Hepatocyte (in vitro differentiated cells): ENCODE results near the gene TMPRSS6. TPM values are rescaled to one million over a fixed set of nuclear protein-coding genes. Genes with fewer than 3 reads are reported as not detected.

Source experiments
- DNase-seq: peaks from one replicate; pipeline ENCODE4 v3.0.0-alpha.2; 2016; ENCODE audit warnings: low spot score
- H2AFZ ChIP-seq: fragments of 200-600 bp; sonication (generic); 2 replicates; pipeline ENCODE4 v1.6.0; 2016; ENCODE audit warnings: antibody characterized with exemption, mild to moderate bottlenecking
- H3K27ac ChIP-seq: fragments of 200-600 bp; sonication (generic); 2 replicates; pipeline ENCODE4 v1.5.1; 2016; ENCODE audit warnings: mild to moderate bottlenecking
- H3K27me3 ChIP-seq: fragments of 200-600 bp; sonication (generic); 2 replicates; pipeline ENCODE4 v1.6.1; 2016
- H3K36me3 ChIP-seq: fragments of 200-600 bp; sonication (generic); replicated peaks from 2 replicates; pipeline ENCODE4 v1.5.1; 2016; ENCODE audit warnings: low read depth; ENCODE audit not compliant: insufficient read depth
- H3K4me1 ChIP-seq: fragments of 200-600 bp; sonication (generic); 2 replicates; pipeline ENCODE4 v1.5.1; 2016; ENCODE audit warnings: mild to moderate bottlenecking, moderate library complexity; ENCODE audit not compliant: insufficient read depth
- H3K4me2 ChIP-seq: fragments of 200-600 bp; sonication (generic); 2 replicates; pipeline ENCODE4 v1.6.0; 2016
- H3K4me3 ChIP-seq: fragments of 200-600 bp; sonication (generic); 2 replicates; pipeline ENCODE4 v1.5.1; 2016; ENCODE audit warnings: mild to moderate bottlenecking
- H3K79me2 ChIP-seq: fragments of 200-600 bp; sonication (generic); 2 replicates; pipeline ENCODE4 v1.6.0; 2017; ENCODE audit warnings: mild to moderate bottlenecking
- H3K9me2 ChIP-seq: fragments of 200-600 bp; sonication (generic); replicated peaks from 2 replicates; pipeline ENCODE4 v1.6.0; 2017; ENCODE audit warnings: mild to moderate bottlenecking; ENCODE audit not compliant: insufficient read depth
- H3K9me3 ChIP-seq: fragments of 200-600 bp; sonication (generic); 2 replicates; pipeline ENCODE4 v1.5.1; 2016; ENCODE audit warnings: low read depth, mild to moderate bottlenecking
- H4K20me1 ChIP-seq: fragments of 200-600 bp; sonication (generic); 2 replicates; pipeline ENCODE4 v1.6.0; 2016; ENCODE audit warnings: mild to moderate bottlenecking; ENCODE audit not compliant: insufficient read depth, poor library complexity, severe bottlenecking
- EZH2 ChIP-seq: fragments of 200-600 bp; sonication (generic); IDR thresholded peaks from 2 replicates; pipeline ENCODE4 v1.6.1; 2016; ENCODE audit warnings: antibody characterized with exemption, mild to moderate bottlenecking, borderline replicate concordance
- EZH2phosphoT487 ChIP-seq: fragments of 200-600 bp; sonication (generic); IDR thresholded peaks from one replicate; pipeline ENCODE4 v1.6.1; 2018; ENCODE audit warnings: antibody characterized with exemption, mild to moderate bottlenecking, low read depth, moderate library complexity; ENCODE audit not compliant: unreplicated experiment, severe bottlenecking
- WGBS: methylation state at CpG from one replicate; pipeline ENCODE4 v1.1.6; 2016; ENCODE audit warnings: low lambda C conversion rate; ENCODE audit errors: missing lambda C conversion rate; 5-methylcytosine and 5-hydroxymethylcytosine counted together
- polyA plus RNA-seq: library from polyadenylated mRNA; unstranded; fragments of >200 nt; fragmentation: Nextera tagmentation; extraction: Ambion mirVana; gene quantifications from 2 replicates; pipeline ENCODE4 v1.2.1, GENCODE V29; 2016
- total RNA-seq: library from RNA; depleted of rRNA; stranded (reverse); fragments of >200 nt; gene quantifications from 2 replicates; pipeline ENCODE4 v1.2.3, GENCODE V29; 2014
- TF ChIP-seq, protein P1 (sequence below): fragments of 200-600 bp; sonication (generic); IDR thresholded peaks from 2 replicates; pipeline ENCODE4 v1.5.1; 2016; ENCODE audit warnings: antibody characterized with exemption, mild to moderate bottlenecking; ENCODE audit not compliant: poor library complexity

TMPRSS6 gene
- total and polyA plus RNA-seq, 2 experiments from 2014 or later: 34.4 to 49.8 TPM

DNA sequence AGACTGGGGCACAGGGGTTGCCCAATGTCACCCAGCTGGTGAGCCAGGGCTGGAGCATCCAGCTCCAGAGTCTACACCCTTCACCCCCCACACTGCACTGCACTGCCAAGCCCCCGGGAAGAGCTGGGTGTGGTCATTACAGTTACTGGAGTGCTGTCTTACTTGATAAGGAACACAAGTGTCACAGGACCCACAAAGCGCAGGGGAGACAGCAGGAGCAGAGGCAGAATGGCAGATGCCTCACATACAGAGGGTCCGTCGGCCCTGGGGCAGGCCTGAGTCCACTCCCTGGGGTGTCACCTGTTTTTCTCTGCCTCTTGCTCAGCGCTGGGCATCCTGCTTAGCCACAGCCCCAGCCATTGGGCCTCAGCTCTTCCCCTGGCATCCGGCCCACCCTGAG lies 32.5 kb upstream of the TMPRSS6 start:
- Histone ChIP-seq H2AFZ (no peak overlapping the region), H4K20me1 (no peaks in the 10 kb centered on the region), H3K79me2 (no peaks in the 10 kb centered on the region), H3K27me3 (no peaks in the 10 kb centered on the region), H3K36me3 (no peaks in the 10 kb centered on the region), H3K4me2 (no peak overlapping the region), H3K4me1 (no peaks in the 10 kb centered on the region), H3K9me3 (no peaks in the 10 kb centered on the region), H3K27ac (no peak overlapping the region), H3K9me2 (no peaks in the 10 kb centered on the region), H3K4me3 (no peak overlapping the region)
- TF ChIP-seq, protein P1, sequence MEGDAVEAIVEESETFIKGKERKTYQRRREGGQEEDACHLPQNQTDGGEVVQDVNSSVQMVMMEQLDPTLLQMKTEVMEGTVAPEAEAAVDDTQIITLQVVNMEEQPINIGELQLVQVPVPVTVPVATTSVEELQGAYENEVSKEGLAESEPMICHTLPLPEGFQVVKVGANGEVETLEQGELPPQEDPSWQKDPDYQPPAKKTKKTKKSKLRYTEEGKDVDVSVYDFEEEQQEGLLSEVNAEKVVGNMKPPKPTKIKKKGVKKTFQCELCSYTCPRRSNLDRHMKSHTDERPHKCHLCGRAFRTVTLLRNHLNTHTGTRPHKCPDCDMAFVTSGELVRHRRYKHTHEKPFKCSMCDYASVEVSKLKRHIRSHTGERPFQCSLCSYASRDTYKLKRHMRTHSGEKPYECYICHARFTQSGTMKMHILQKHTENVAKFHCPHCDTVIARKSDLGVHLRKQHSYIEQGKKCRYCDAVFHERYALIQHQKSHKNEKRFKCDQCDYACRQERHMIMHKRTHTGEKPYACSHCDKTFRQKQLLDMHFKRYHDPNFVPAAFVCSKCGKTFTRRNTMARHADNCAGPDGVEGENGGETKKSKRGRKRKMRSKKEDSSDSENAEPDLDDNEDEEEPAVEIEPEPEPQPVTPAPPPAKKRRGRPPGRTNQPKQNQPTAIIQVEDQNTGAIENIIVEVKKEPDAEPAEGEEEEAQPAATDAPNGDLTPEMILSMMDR: no peak
- TF ChIP-seq EZH2: no peak
- TF ChIP-seq EZH2phosphoT487: no peak
- WGBS: 75% methylated on average over 6 of the region's 6 CpGs
- DNase-seq: no peak

DNA sequence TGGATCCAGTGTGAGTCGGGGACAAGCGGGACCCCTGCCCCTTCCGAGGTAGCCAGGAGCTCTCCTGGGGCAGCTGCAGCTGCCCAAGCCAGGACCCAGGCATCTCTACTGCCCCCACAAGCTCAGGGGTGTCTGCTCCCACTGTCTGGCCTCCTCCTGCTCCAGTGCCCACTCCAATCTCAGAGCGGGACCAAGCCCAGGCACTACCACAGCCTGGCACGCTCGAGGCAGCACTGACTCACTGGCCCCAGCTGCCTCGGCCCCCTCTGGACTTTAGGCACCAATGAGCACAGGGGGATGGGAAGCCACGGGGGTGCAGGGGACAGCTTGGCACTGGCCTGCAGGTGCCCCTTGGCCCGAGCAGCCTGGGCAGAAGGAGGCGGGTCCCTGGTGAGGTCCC lies 32.0 kb upstream of the TMPRSS6 start:
- Histone ChIP-seq H3K9me2 (no peaks in the 10 kb centered on the region), H2AFZ (no peak overlapping the region), H3K4me2 (no peak overlapping the region), H3K27ac (no peak overlapping the region), H3K36me3 (no peaks in the 10 kb centered on the region), H3K4me1 (no peaks in the 10 kb centered on the region), H4K20me1 (no peaks in the 10 kb centered on the region), H3K4me3 (no peak overlapping the region), H3K27me3 (no peaks in the 10 kb centered on the region), H3K9me3 (no peaks in the 10 kb centered on the region), H3K79me2 (no peaks in the 10 kb centered on the region)
- 93% methylated on average over 10 of the region's 10 CpGs for WGBS
- DNase-seq: no peak
- no peak for TF ChIP-seq EZH2
- TF ChIP-seq, protein P1: no peak
- no peak for TF ChIP-seq EZH2phosphoT487

DNA sequence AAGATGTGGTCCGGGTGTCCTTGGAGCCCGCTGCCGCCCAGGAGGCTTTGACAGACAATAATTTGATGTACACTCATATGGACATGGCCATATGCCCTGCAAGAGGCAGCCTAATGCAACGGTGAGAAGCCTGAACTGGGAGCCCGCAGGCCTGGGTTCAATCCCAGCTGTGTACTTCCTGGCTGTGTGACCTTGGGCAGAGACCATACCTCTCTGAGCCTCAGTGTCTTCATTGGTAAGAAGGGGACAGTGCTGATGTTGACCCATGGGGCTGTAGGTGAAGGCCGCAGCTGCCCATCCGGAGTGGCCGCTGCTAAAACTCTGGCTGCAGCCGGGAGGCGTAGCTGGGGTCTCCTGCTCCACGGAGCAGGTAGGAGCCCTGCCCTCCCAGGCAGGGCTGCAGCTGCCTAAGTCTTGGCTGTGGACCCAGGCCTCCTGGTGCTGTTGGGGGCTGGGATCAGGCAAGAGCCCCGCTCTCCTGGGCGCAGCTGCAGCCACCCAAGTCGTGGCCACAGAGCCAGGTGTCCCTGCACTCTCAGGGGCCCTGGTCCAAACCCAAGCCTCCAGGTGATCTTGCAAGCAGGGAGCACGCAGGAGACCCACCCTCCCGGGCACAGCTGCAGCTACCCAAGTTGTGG lies 31.3 kb upstream of the TMPRSS6 start:
- H3K4me2 ChIP-seq: no peak overlapping the region
- TF ChIP-seq, protein P1: no peak
- TF ChIP-seq EZH2phosphoT487 (no peak), EZH2 (no peak)
- no peaks in the 10 kb centered on the region for H3K4me1 ChIP-seq
- DNase-seq: no peak
- H3K36me3 ChIP-seq: no peaks in the 10 kb centered on the region
- no peaks in the 10 kb centered on the region for H4K20me1 ChIP-seq
- H2AFZ ChIP-seq: no peak overlapping the region
- H3K4me3 ChIP-seq: no peak overlapping the region
- H3K27me3 ChIP-seq: no peaks in the 10 kb centered on the region
- H3K27ac ChIP-seq: no peak overlapping the region
- 91% methylated on average over 15 of the region's 16 CpGs for WGBS
- H3K9me3 ChIP-seq: no peaks in the 10 kb centered on the region
- no peaks in the 10 kb centered on the region for H3K79me2 ChIP-seq
- H3K9me2 ChIP-seq: no peaks in the 10 kb centered on the region
